NCI-H446 (cell line): ENCODE measurements around the gene VANGL2.

Source experiments
- DNase-seq, 2 experiments: peaks; one replicate each; lab custom pipeline; 2025; lab: John Stamatoyannopoulos, UW

Gene VANGL2

GRCh38 chr1:160460214-160460642, 59.9 kb downstream of the VANGL2 start:
- no peak for DNase-seq

GRCh38 chr1:160460683-160461287, 60.4 kb downstream of the VANGL2 start:
- no peak for DNase-seq

- DNase-seq = no peak
These were observed 64.8 kb downstream of the VANGL2 start for GRCh38 chr1:160465123-160465522.

GRCh38 chr1:160466961-160467360, 66.6 kb downstream of the VANGL2 start:
- DNase-seq = no peak

- DNase-seq = no peak
These were observed 67.2 kb downstream of the VANGL2 start for GRCh38 chr1:160467576-160467975.

- DNase-seq = no peak
These were observed 70.9 kb downstream of the VANGL2 start for GRCh38 chr1:160471253-160471652.

- DNase-seq = no peak
These were observed 71.7 kb downstream of the VANGL2 start for GRCh38 chr1:160472112-160472511.

- DNase-seq = no peak
These were observed 74.3 kb downstream of the VANGL2 start for GRCh38 chr1:160474392-160475242.
